Glomerular endothelial cell (primary cell): Measurements from ENCODE around the gene GGACT. TPM values are rescaled to one million over a fixed set of nuclear protein-coding genes. Genes with fewer than 3 reads are reported as not detected.
A peak's percentile ranks its signal among the peaks of the same experiment; 100 is the strongest.

Source experiments
- DNase-seq: peaks from one replicate; pipeline ENCODE4 v3.0.0-alpha.2; 2011; ENCODE audit warnings: low read depth, low spot score; ENCODE audit errors: extremely low read depth
- total RNA-seq: library from RNA; depleted of rRNA; stranded (reverse); fragments of >200 nt; gene quantifications from 2 replicates; pipeline ENCODE4 v1.2.3, GENCODE V29; 2015

The GGACT gene
- total RNA-seq, 1 donor from 2014 or later, result 6.4 TPM

- DNase-seq, result no peak
Observed at GRCh38 chr13:100552755-100553154, 35.8 kb downstream of the GGACT start.

- DNase-seq, result no peak
Observed at GRCh38 chr13:100549316-100549715, 39.3 kb downstream of the GGACT start.

GRCh38 chr13:100547791-100548201 lies 40.8 kb downstream of the GGACT start:
- no peak for DNase-seq

- DNase-seq, result no peak
Observed at GRCh38 chr13:100546713-100547405, 41.7 kb downstream of the GGACT start.

GRCh38 chr13:100545684-100546061 lies 42.9 kb downstream of the GGACT start:
- no peak for DNase-seq

- DNase-seq, result no peak
Observed at GRCh38 chr13:100544866-100545683, 43.5 kb downstream of the GGACT start.

- DNase-seq, result peak; percentile 33
Observed at GRCh38 chr13:100543872-100544602, 44.6 kb downstream of the GGACT start.

GRCh38 chr13:100542826-100543156 lies 45.8 kb downstream of the GGACT start:
- DNase-seq, result no peak

- DNase-seq, result no peak
Observed at GRCh38 chr13:100541897-100542825, 46.4 kb downstream of the GGACT start.

GRCh38 chr13:100540621-100541020 lies 48.0 kb downstream of the GGACT start:
- DNase-seq, result no peak

GRCh38 chr13:100537951-100538462 lies 50.6 kb downstream of the GGACT start:
- DNase-seq, result no peak

- no peak for DNase-seq
Observed at GRCh38 chr13:100537486-100537885, 51.1 kb downstream of the GGACT start.

GRCh38 chr13:100536643-100537180 lies 51.9 kb downstream of the GGACT start:
- DNase-seq, result no peak

- no peak for DNase-seq
Observed at GRCh38 chr13:100535426-100536135, 53.0 kb downstream of the GGACT start.

- DNase-seq, result no peak
Observed at GRCh38 chr13:100534911-100535310, 53.7 kb downstream of the GGACT start.

GRCh38 chr13:100534147-100534843 lies 54.3 kb downstream of the GGACT start:
- no peak for DNase-seq

GRCh38 chr13:100533588-100534041 lies 55.0 kb downstream of the GGACT start:
- DNase-seq, result no peak

- no peak for DNase-seq
Observed at GRCh38 chr13:100532836-100533435, 55.7 kb downstream of the GGACT start.
